Measurements from ENCODE around the gene STRC. TPM values are rescaled to one million over a fixed set of nuclear protein-coding genes. Genes with fewer than 3 reads are reported as not detected.
"Not testable (repeated sequence)": the region's sequence is repeated elsewhere in the genome, so short reads cannot be mapped to it uniquely, and the experiment has no call there.

STRC gene
- polyA plus RNA-seq, 3 donors = 0.37 TPM; not detected in 2

DNA sequence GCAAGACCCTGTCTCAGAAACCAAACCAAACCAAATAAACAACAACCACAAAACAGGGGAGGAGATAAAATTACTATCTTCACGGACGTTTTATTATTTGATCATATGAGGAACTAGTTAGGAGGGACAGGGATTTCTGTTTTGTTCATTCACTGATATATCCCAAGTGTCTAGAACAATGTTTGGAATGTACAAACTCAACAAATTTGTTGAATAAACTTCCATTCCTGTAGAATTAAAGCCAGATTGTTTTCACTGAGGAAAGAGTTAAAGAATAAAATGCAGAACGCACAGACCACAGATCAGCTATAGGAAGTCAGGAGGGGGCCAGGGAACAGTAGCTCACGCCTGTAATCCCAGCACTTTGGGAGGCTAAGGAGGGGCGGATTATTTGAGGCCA lies 6.5 kb upstream of the STRC start:
- H3K36me3 ChIP-seq (replicated peaks in 1 of 2; ENCODE audit: control insufficient read depth in 1 of 2, insufficient read depth in 2 of 2, low read length in 2 of 2) = no peaks in the 10 kb centered on the region
- H2AFZ ChIP-seq (ENCODE audit: insufficient read depth, low read depth, low read length, poor library complexity, severe bottlenecking) = no peak overlapping the region
- DNase-seq = no peak
- H3K9ac ChIP-seq (ENCODE audit: insufficient read depth, low read length, poor library complexity, severe bottlenecking) = no peak overlapping the region
- no peaks in the 10 kb centered on the region for H3K27me3 ChIP-seq (ENCODE audit: control insufficient read depth in 2 of 2, insufficient read depth in 2 of 2, low read length in 2 of 2)
- H3K4me3 Mint-ChIP-seq = no peak overlapping the region
- 13% methylated on average over 1 of the region's 5 CpGs for WGBS (ENCODE audit: insufficient coverage)
- H3K36me3 Mint-ChIP-seq = peaks cover 0 to 2% of the 10 kb centered on the region in 2 donors
- H4K20me1 ChIP-seq (ENCODE audit: insufficient read depth, low read length) = no peaks in the 10 kb centered on the region
- no peaks in the 10 kb centered on the region for H3K9me3 ChIP-seq (replicated peaks in 1 of 2; ENCODE audit: control insufficient read depth in 1 of 2, insufficient read depth in 1 of 2, low read length in 2 of 2)
- no peaks in the 10 kb centered on the region for H3K4me1 ChIP-seq (ENCODE audit: control insufficient read depth in 1 of 2, insufficient read depth in 2 of 2, low read length in 2 of 2)
- H3K27ac ChIP-seq (ENCODE audit: low read depth in 1 of 2, low read length in 2 of 2) = no peak overlapping the region
- H3K27ac Mint-ChIP-seq = no peak overlapping the region
- no peak overlapping the region for H3K4me3 ChIP-seq (replicated peaks in 1 of 3; ENCODE audit: low read depth in 2 of 3, low read length in 3 of 3)
- peaks cover 8 to 15% (median 11%) of the 10 kb centered on the region in 3 donors for H3K27me3 Mint-ChIP-seq (ENCODE audit: low read depth in 3 of 3)
- intact Hi-C loops (cut with micrococcal nuclease) = no loop called here
- H3K4me1 Mint-ChIP-seq = no peaks in the 10 kb centered on the region
- no peaks in the 10 kb centered on the region for H3K9me3 Mint-ChIP-seq
- no peak overlapping the region for H3K4me2 ChIP-seq (replicated peaks; ENCODE audit: extremely low read depth, low read length, poor library complexity, severe bottlenecking)
- H3K79me2 ChIP-seq (ENCODE audit: insufficient read depth, low read length) = no peaks in the 10 kb centered on the region
- TF ChIP-seq, protein P1, sequence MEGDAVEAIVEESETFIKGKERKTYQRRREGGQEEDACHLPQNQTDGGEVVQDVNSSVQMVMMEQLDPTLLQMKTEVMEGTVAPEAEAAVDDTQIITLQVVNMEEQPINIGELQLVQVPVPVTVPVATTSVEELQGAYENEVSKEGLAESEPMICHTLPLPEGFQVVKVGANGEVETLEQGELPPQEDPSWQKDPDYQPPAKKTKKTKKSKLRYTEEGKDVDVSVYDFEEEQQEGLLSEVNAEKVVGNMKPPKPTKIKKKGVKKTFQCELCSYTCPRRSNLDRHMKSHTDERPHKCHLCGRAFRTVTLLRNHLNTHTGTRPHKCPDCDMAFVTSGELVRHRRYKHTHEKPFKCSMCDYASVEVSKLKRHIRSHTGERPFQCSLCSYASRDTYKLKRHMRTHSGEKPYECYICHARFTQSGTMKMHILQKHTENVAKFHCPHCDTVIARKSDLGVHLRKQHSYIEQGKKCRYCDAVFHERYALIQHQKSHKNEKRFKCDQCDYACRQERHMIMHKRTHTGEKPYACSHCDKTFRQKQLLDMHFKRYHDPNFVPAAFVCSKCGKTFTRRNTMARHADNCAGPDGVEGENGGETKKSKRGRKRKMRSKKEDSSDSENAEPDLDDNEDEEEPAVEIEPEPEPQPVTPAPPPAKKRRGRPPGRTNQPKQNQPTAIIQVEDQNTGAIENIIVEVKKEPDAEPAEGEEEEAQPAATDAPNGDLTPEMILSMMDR (IDR thresholded peaks at IDR 0.05) = no peak

DNA sequence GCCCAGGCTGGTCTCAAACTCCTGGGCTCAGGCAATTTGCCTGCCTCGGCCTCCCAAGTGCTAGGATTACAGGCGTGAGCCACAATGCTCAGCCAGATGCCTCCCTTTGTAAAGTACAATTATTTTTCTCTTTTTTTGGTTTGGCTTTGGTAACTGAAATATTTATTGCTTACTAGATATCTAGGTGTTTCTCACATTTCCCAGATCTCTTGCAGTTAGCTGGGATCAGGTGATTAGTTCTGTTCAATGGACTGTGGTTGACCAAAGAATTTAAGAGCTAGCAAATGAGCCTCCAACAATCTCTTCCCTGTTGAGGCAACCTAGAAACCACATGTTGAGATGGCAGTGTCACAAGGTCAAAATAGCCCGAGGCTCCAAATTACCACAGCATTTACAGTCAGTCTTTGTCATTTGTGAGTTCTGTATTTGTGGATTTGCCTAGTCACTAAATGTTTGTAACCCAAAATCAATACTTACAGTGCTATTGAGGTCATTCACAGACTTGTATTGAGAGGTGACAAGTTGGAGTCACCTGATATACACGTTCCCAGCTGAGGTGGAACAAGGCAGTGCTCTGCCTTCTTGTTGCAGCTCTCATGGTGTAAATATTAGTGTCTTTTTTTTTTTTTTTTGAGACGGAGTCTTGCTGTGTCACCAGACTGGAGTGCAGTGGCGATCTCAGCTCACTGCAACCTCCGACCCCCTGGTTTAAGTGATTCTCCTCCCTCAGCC lies 3.6 kb upstream of the STRC start:
- H3K4me3 ChIP-seq (replicated peaks in 1 of 3; ENCODE audit: low read depth in 2 of 3, low read length in 3 of 3); H3K27ac Mint-ChIP-seq; H3K79me2 ChIP-seq (ENCODE audit: insufficient read depth, low read length); H3K4me1 Mint-ChIP-seq; H3K9me3 ChIP-seq (replicated peaks in 1 of 2; ENCODE audit: control insufficient read depth in 1 of 2, insufficient read depth in 1 of 2, low read length in 2 of 2); DNase-seq; H3K4me3 Mint-ChIP-seq; H3K9ac ChIP-seq (ENCODE audit: insufficient read depth, low read length, poor library complexity, severe bottlenecking); H3K36me3 Mint-ChIP-seq; H2AFZ ChIP-seq (ENCODE audit: insufficient read depth, low read depth, low read length, poor library complexity, severe bottlenecking); H3K36me3 ChIP-seq (replicated peaks in 1 of 2; ENCODE audit: control insufficient read depth in 1 of 2, insufficient read depth in 2 of 2, low read length in 2 of 2); intact Hi-C loops (cut with micrococcal nuclease); H4K20me1 ChIP-seq (ENCODE audit: insufficient read depth, low read length); H3K27ac ChIP-seq (ENCODE audit: low read depth in 1 of 2, low read length in 2 of 2); H3K4me1 ChIP-seq (ENCODE audit: control insufficient read depth in 1 of 2, insufficient read depth in 2 of 2, low read length in 2 of 2); H3K27me3 ChIP-seq (ENCODE audit: control insufficient read depth in 2 of 2, insufficient read depth in 2 of 2, low read length in 2 of 2); H3K9me3 Mint-ChIP-seq; H3K4me2 ChIP-seq (replicated peaks; ENCODE audit: extremely low read depth, low read length, poor library complexity, severe bottlenecking): not testable (repeated sequence)
- 100% methylated on average over 1 of the region's 7 CpGs for WGBS (ENCODE audit: insufficient coverage)
- H3K27me3 Mint-ChIP-seq (ENCODE audit: low read depth in 3 of 3) = peaks cover 12 to 19% (median 16%) of the 10 kb centered on the region in 3 donors

DNA sequence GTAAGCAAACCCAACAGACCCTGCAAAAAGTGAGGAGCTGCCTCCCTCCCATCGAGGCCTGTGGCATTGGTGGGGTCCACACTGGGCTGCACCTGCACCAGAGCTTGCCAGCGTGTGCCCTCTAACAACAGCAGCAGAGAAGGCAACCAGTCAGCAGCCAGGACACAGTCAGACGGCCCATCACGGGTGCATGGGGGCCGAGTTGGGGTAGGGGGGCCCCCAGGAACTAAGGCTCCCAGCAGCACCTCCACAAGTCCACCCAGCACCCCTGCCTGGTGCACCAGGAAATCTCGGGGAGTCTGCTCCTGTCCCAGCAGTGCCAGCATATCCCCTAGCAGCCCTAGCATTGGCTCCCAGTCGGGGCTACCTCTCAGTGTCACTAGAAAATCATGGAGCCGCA lies 850 bp downstream of the STRC start:
- H3K4me3 Mint-ChIP-seq; H4K20me1 ChIP-seq (ENCODE audit: insufficient read depth, low read length); H3K9me3 ChIP-seq (replicated peaks in 1 of 2; ENCODE audit: control insufficient read depth in 1 of 2, insufficient read depth in 1 of 2, low read length in 2 of 2); H3K79me2 ChIP-seq (ENCODE audit: insufficient read depth, low read length); H3K9ac ChIP-seq (ENCODE audit: insufficient read depth, low read length, poor library complexity, severe bottlenecking); H3K4me1 ChIP-seq (ENCODE audit: control insufficient read depth in 1 of 2, insufficient read depth in 2 of 2, low read length in 2 of 2); H3K4me1 Mint-ChIP-seq; H2AFZ ChIP-seq (ENCODE audit: insufficient read depth, low read depth, low read length, poor library complexity, severe bottlenecking); H3K36me3 Mint-ChIP-seq; H3K4me3 ChIP-seq (replicated peaks in 1 of 3; ENCODE audit: low read depth in 2 of 3, low read length in 3 of 3); H3K27ac ChIP-seq (ENCODE audit: low read depth in 1 of 2, low read length in 2 of 2); H3K9me3 Mint-ChIP-seq; intact Hi-C loops (cut with micrococcal nuclease); H3K36me3 ChIP-seq (replicated peaks in 1 of 2; ENCODE audit: control insufficient read depth in 1 of 2, insufficient read depth in 2 of 2, low read length in 2 of 2); H3K27ac Mint-ChIP-seq; H3K27me3 ChIP-seq (ENCODE audit: control insufficient read depth in 2 of 2, insufficient read depth in 2 of 2, low read length in 2 of 2); H3K4me2 ChIP-seq (replicated peaks; ENCODE audit: extremely low read depth, low read length, poor library complexity, severe bottlenecking); DNase-seq: not testable (repeated sequence)
- peaks cover 7 to 12% (median 8%) of the 10 kb centered on the region in 3 donors for H3K27me3 Mint-ChIP-seq (ENCODE audit: low read depth in 3 of 3)
- no CpG with 5 or more reads among the region's 8 CpGs for WGBS (ENCODE audit: insufficient coverage)

DNA sequence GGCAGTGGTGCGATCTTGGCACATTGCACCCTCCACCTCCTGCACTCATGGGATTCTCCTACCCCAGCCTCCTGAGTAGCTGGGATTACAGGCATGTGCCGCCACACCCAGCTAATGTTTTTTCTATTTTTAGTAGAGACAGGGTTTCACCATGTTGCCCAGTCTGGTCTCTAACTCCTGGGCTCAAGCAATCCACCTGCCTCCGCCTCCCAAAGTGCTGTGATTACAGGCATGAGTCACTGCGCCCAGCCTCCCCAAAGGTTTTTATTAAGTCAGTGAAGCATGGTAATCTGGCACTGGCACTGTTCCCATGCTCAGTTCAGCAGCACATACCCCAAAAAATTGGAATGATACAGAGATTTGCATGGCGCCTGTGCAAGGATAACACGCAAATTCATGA lies 16.4 kb downstream of the STRC start:
- H3K79me2 ChIP-seq (ENCODE audit: insufficient read depth, low read length); H3K4me3 ChIP-seq (replicated peaks in 1 of 3; ENCODE audit: low read depth in 2 of 3, low read length in 3 of 3); H3K9me3 ChIP-seq (replicated peaks in 1 of 2; ENCODE audit: control insufficient read depth in 1 of 2, insufficient read depth in 1 of 2, low read length in 2 of 2); H3K36me3 Mint-ChIP-seq; H2AFZ ChIP-seq (ENCODE audit: insufficient read depth, low read depth, low read length, poor library complexity, severe bottlenecking); DNase-seq; intact Hi-C loops (cut with micrococcal nuclease); H3K9ac ChIP-seq (ENCODE audit: insufficient read depth, low read length, poor library complexity, severe bottlenecking); H3K4me1 Mint-ChIP-seq; H3K27ac Mint-ChIP-seq; H3K4me1 ChIP-seq (ENCODE audit: control insufficient read depth in 1 of 2, insufficient read depth in 2 of 2, low read length in 2 of 2); H3K4me2 ChIP-seq (replicated peaks; ENCODE audit: extremely low read depth, low read length, poor library complexity, severe bottlenecking); H3K36me3 ChIP-seq (replicated peaks in 1 of 2; ENCODE audit: control insufficient read depth in 1 of 2, insufficient read depth in 2 of 2, low read length in 2 of 2); H3K4me3 Mint-ChIP-seq; H3K9me3 Mint-ChIP-seq; H3K27ac ChIP-seq (ENCODE audit: low read depth in 1 of 2, low read length in 2 of 2); H4K20me1 ChIP-seq (ENCODE audit: insufficient read depth, low read length); H3K27me3 ChIP-seq (ENCODE audit: control insufficient read depth in 2 of 2, insufficient read depth in 2 of 2, low read length in 2 of 2): not testable (repeated sequence)
- WGBS (ENCODE audit: insufficient coverage) = 100% methylated on average over 1 of the region's 6 CpGs
- peaks cover 2 to 18% (median 4%) of the 10 kb centered on the region in 3 donors for H3K27me3 Mint-ChIP-seq (ENCODE audit: low read depth in 3 of 3)

Data from CD14-positive monocyte (primary cell).